Activated B cell treated with CpG ODN at 0.5 μM for 24 hours (primary cell): Measurements from ENCODE around the gene C16orf87. TPM values are rescaled to one million over a fixed set of nuclear protein-coding genes. Genes with fewer than 3 reads are reported as not detected.

ENCODE experiments used
- ATAC-seq: fragments of 200-7000 bp; cut with Tn5 transposase; one replicate; pipeline ENCODE4 v1.10.0; 2021; ENCODE audit warnings: low read depth, mild to moderate bottlenecking, moderate library complexity
- CTCF ChIA-PET: fragments of 350-600 bp; sonication (Branson Sonifier 250); formaldehyde crosslinking; loops from one replicate; lab custom pipeline; 2021; ENCODE audit warnings: antibody characterized with exemption; lab: Charles Lee
- POLR2A ChIA-PET: fragments of 350-600 bp; sonication (Branson Sonifier 250); formaldehyde crosslinking; loops from one replicate; lab custom pipeline; 2021; ENCODE audit warnings: antibody characterized with exemption; lab: Charles Lee
- DNase-seq: peaks from one replicate; pipeline ENCODE4 v3.0.0; 2022
- H3K27ac Mint-ChIP-seq: one replicate; pipeline ENCODE4 v1.8.0; 2020; ENCODE audit warnings: mixed read lengths
- H3K27me3 Mint-ChIP-seq: one replicate; pipeline ENCODE4 v1.8.0; 2021; ENCODE audit warnings: mixed read lengths
- H3K36me3 Mint-ChIP-seq: one replicate; pipeline ENCODE4 v1.8.0; 2021; ENCODE audit warnings: low read depth, mixed read lengths
- H3K4me1 Mint-ChIP-seq: one replicate; pipeline ENCODE4 v1.8.0; 2021; ENCODE audit warnings: mixed read lengths
- H3K4me3 Mint-ChIP-seq: one replicate; pipeline ENCODE4 v1.8.0; 2020; ENCODE audit warnings: mild to moderate bottlenecking, mixed read lengths
- H3K9me3 Mint-ChIP-seq: one replicate; pipeline ENCODE4 v1.8.0; 2020; ENCODE audit warnings: mixed read lengths
- intact Hi-C: fragments of 100-400 bp; cut with micrococcal nuclease; formaldehyde crosslinking; loops from one replicate; pipeline ENCODE4 v1.15.1; 2024
- total RNA-seq: library from RNA; stranded (reverse); gene quantifications from 2 replicates; pipeline ENCODE4 v1.2.3, GENCODE V29; 2022
- TF ChIP-seq, protein P1 (sequence below): fragments of 200-600 bp; IDR thresholded peaks from one replicate; pipeline ENCODE4 v1.8.0; 2022; ENCODE audit warnings: antibody characterized with exemption, mild to moderate bottlenecking

Gene C16orf87
- total RNA-seq, 1 donor from 2014 or later, result 16.6 TPM

DNA sequence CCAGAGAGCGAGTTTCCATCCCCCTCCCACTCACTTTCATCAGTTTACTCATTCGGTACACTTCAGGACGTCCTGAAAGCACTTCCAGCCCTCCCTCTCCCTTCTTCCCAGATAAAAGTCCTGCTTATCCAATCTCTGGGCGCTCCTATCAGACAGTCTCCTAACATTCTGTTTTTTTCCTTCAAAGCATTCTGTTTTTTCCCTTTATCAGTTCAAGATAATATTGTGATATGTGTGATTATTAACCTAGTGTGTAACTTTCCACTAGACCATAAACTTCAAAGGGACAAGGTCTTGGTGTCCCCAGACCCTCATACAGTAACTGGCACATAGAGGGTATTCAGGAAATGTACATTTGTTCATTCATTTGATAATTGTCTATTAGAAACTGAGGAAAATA, 24.4 kb upstream of the C16orf87 start:
- intact Hi-C loops, result loop anchor here (2.0 kb wide), 2 partner anchors 1301 to 1309 kb away; no protein-coding TSS in a partner anchor
- POLR2A ChIA-PET, result no interaction called here
- ATAC-seq, result no peak

GRCh38 chr16:46854846-46855245, 23.9 kb upstream of the C16orf87 start:
- DNase-seq, result no peak
- TF ChIP-seq, protein P1, sequence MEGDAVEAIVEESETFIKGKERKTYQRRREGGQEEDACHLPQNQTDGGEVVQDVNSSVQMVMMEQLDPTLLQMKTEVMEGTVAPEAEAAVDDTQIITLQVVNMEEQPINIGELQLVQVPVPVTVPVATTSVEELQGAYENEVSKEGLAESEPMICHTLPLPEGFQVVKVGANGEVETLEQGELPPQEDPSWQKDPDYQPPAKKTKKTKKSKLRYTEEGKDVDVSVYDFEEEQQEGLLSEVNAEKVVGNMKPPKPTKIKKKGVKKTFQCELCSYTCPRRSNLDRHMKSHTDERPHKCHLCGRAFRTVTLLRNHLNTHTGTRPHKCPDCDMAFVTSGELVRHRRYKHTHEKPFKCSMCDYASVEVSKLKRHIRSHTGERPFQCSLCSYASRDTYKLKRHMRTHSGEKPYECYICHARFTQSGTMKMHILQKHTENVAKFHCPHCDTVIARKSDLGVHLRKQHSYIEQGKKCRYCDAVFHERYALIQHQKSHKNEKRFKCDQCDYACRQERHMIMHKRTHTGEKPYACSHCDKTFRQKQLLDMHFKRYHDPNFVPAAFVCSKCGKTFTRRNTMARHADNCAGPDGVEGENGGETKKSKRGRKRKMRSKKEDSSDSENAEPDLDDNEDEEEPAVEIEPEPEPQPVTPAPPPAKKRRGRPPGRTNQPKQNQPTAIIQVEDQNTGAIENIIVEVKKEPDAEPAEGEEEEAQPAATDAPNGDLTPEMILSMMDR, result no peak
- Mint-ChIP-seq H3K36me3 (no peaks in the 10 kb centered on the region), H3K27ac (no peak overlapping the region), H3K9me3 (no peaks in the 10 kb centered on the region), H3K4me3 (no peak overlapping the region), H3K4me1 (peaks cover 17% of the 10 kb centered on the region), H3K27me3 (no peaks in the 10 kb centered on the region)
- ATAC-seq, result no peak
- intact Hi-C loops, result loop anchor here (1.0 to 5.0 kb wide), 8 partner anchors 54 to 1310 kb away; no protein-coding TSS in a partner anchor
- POLR2A ChIA-PET, result interaction anchor here (1.4 to 1.5 kb wide), 2 partner anchors 54 to 119 kb away, joined by 3 to 5 read pairs; partner anchors contain the start of gene DNAJA2
- CTCF ChIA-PET, result interaction anchor here (0.9 to 3.9 kb wide), 15 partner anchors 8 to 298 kb away, joined by 3 to 66 read pairs (median 7); partner anchors contain the start of gene NETO2

More for the DNA sequence above, 24.4 kb upstream of the C16orf87 start:
- TF ChIP-seq, protein P1, result no peak
- H3K4me1 Mint-ChIP-seq, result peaks cover 17% of the 10 kb centered on the region
- no peak for DNase-seq
- H3K36me3 Mint-ChIP-seq, result no peaks in the 10 kb centered on the region
- CTCF ChIA-PET, result interaction anchor here (1.9 to 3.9 kb wide), 4 partner anchors 8 to 73 kb away, joined by 12 to 66 read pairs (median 52); no protein-coding TSS in a partner anchor
- no peak overlapping the region for H3K27ac Mint-ChIP-seq
- no peaks in the 10 kb centered on the region for H3K9me3 Mint-ChIP-seq
- H3K27me3 Mint-ChIP-seq, result no peaks in the 10 kb centered on the region
- H3K4me3 Mint-ChIP-seq, result no peak overlapping the region

GRCh38 chr16:46853713-46854443, 22.9 kb upstream of the C16orf87 start:
- no peak overlapping the region for H3K4me3 Mint-ChIP-seq
- ATAC-seq (peak; percentile 72), DNase-seq (peak; percentile 53)
- H3K27me3 Mint-ChIP-seq, result no peaks in the 10 kb centered on the region
- CTCF ChIA-PET, result interaction anchor here (0.6 to 3.9 kb wide), 35 partner anchors 9 to 1311 kb away, joined by 3 to 66 read pairs (median 4); partner anchors contain the start of gene NETO2
- H3K36me3 Mint-ChIP-seq, result no peaks in the 10 kb centered on the region
- TF ChIP-seq, protein P1, result peak; percentile 63
- no peak overlapping the region for H3K27ac Mint-ChIP-seq
- POLR2A ChIA-PET, result interaction anchor here (0.5 to 1.5 kb wide), 4 partner anchors 55 to 607 kb away, joined by 3 to 7 read pairs (median 4); partner anchors contain the start of genes DNAJA2 and PHKB
- H3K9me3 Mint-ChIP-seq, result no peaks in the 10 kb centered on the region
- intact Hi-C loops, result loop anchor here (1.0 to 5.0 kb wide), 8 partner anchors 55 to 1311 kb away; no protein-coding TSS in a partner anchor
- H3K4me1 Mint-ChIP-seq, result peaks cover 17% of the 10 kb centered on the region

- DNase-seq, result no peak
- TF ChIP-seq, protein P1, result no peak
- Mint-ChIP-seq H3K4me1 (peaks cover 17% of the 10 kb centered on the region), H3K27ac (no peak overlapping the region), H3K9me3 (no peaks in the 10 kb centered on the region), H3K27me3 (no peaks in the 10 kb centered on the region), H3K4me3 (no peak overlapping the region), H3K36me3 (no peaks in the 10 kb centered on the region)
- ATAC-seq, result no peak
- ChIA-PET POLR2A (interaction anchor here (0.6 kb wide), 2 partner anchors 51 to 1514 kb away, joined by 3 to 4 read pairs; no protein-coding TSS in a partner anchor), CTCF (interaction anchor here (0.8 to 3.9 kb wide), 5 partner anchors 56 to 178 kb away, joined by 3 to 57 read pairs (median 9); no protein-coding TSS in a partner anchor)
- intact Hi-C loops, result loop anchor here (5.0 kb wide), 1 partner anchor 185 kb away; no protein-coding TSS in a partner anchor
Observed at GRCh38 chr16:46852130-46852529, 21.1 kb upstream of the C16orf87 start.
